Measurements from ENCODE around the gene EMX1. TPM values are rescaled to one million over a fixed set of nuclear protein-coding genes. Genes with fewer than 3 reads are reported as not detected.

EMX1 gene
- total RNA-seq, 1 experiment from 2014 or later = not detected

DNA sequence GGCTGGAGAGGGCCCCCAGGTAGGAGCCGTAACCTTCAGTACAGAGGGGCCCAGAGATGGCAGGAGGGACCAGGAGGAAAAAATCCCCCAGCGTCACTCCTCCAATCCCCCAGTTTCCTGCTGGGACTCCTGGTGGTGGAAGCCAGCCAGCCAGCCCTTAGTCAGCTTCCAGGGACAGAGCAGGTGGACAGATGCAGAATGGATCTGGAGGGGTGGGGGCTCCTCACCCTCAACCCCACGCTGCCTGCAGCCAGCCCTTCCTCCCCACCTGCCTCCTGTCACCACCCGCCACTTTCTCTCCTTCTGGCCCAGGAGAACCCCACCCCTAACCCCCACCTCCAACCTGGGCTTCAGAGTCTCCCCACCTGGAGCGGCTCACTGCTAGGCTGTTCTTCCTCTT, 21.1 kb downstream of the EMX1 start:
- no peaks in the 10 kb centered on the region for H3F3A ChIP-seq (ENCODE audit: low read length, unreplicated experiment)

DNA sequence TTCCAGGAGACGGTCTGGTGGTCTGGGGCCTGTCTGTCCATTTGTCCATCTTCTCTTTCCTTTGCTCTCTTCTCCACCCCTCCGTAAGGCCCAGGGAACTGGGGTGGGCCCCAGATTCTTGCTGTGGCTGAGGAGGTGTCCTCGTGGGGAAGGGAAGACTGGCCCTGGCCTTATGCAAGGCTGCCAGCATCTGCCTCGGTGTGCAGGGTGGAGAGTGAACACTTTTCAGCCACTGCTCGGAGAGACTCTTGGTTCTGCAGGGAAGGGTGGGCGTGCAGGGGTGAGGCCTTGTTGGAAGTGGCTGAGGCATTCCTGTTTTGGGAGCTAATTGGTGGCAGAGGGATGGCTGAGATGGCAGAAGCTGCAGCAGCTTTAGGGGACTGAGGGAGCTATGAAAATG, 23.0 kb downstream of the EMX1 start:
- intact Hi-C loops (cut with micrococcal nuclease) = no loop called here
- TF ChIP-seq CTCF (conservative IDR thresholded peaks at IDR 0.05; ENCODE audit: low read depth, low read length) (no peak), EZH2 (IDR thresholded peaks at IDR 0.05; ENCODE audit: low read length, unreplicated experiment) (no peak), EZH2phosphoT487 (IDR thresholded peaks at IDR 0.05; ENCODE audit: borderline replicate concordance, low read length) (no peak)
- H3K36me3 ChIP-seq (ENCODE audit: low read depth, low read length) = no peaks in the 10 kb centered on the region
- DNase-seq = no peak
- no peak overlapping the region for H2AFZ ChIP-seq (ENCODE audit: low read length)
- H3F3A ChIP-seq (ENCODE audit: low read length, unreplicated experiment) = no peaks in the 10 kb centered on the region
- no peaks in the 10 kb centered on the region for H3K9me2 ChIP-seq (replicated peaks; ENCODE audit: low read length)
- no peaks in the 10 kb centered on the region for H3K9me3 ChIP-seq (ENCODE audit: low read length)
- CTCF ChIA-PET = no interaction called here
- no peak overlapping the region for H3K9ac ChIP-seq (ENCODE audit: low read length)
- no peaks in the 10 kb centered on the region for H3K4me1 ChIP-seq (ENCODE audit: insufficient read depth, low read length)
- no peaks in the 10 kb centered on the region for H3K79me2 ChIP-seq (ENCODE audit: low read length)
- no peak for ATAC-seq
- no peak overlapping the region for H3K27ac ChIP-seq (ENCODE audit: low read length)
- H3K4me3 ChIP-seq (ENCODE audit: low read length) = no peak overlapping the region
- POLR2A ChIA-PET (ENCODE audit: unreplicated experiment) = no interaction called here
- BruUV-seq (replicated peaks) = no TSS peak
- H3K4me2 ChIP-seq (ENCODE audit: low read length) = no peak overlapping the region
- H3K27me3 ChIP-seq (ENCODE audit: low read length) = no peaks in the 10 kb centered on the region
- no peaks in the 10 kb centered on the region for H4K20me1 ChIP-seq (ENCODE audit: low read length)

More for the DNA sequence above, 21.1 kb downstream of the EMX1 start:
- Histone ChIP-seq H3K79me2 (ENCODE audit: low read length) (no peaks in the 10 kb centered on the region), H2AFZ (ENCODE audit: low read length) (no peak overlapping the region), H3K27me3 (ENCODE audit: low read length) (no peaks in the 10 kb centered on the region), H3K4me1 (ENCODE audit: insufficient read depth, low read length) (no peaks in the 10 kb centered on the region), H3K4me2 (ENCODE audit: low read length) (no peak overlapping the region), H3K36me3 (ENCODE audit: low read depth, low read length) (no peaks in the 10 kb centered on the region), H3K9me3 (ENCODE audit: low read length) (no peaks in the 10 kb centered on the region), H3K4me3 (ENCODE audit: low read length) (no peak overlapping the region), H3K9ac (ENCODE audit: low read length) (no peak overlapping the region), H3K27ac (ENCODE audit: low read length) (no peak overlapping the region), H3K9me2 (replicated peaks; ENCODE audit: low read length) (no peaks in the 10 kb centered on the region), H4K20me1 (ENCODE audit: low read length) (no peaks in the 10 kb centered on the region)
- BruUV-seq (replicated peaks) = no TSS peak
- POLR2A ChIA-PET (ENCODE audit: unreplicated experiment) = no interaction called here
- intact Hi-C loops (cut with micrococcal nuclease) = no loop called here
- ATAC-seq = no peak
- no peak for TF ChIP-seq CTCF (conservative IDR thresholded peaks at IDR 0.05; ENCODE audit: low read depth, low read length)
- TF ChIP-seq EZH2 (IDR thresholded peaks at IDR 0.05; ENCODE audit: low read length, unreplicated experiment) = no peak
- no peak for TF ChIP-seq EZH2phosphoT487 (IDR thresholded peaks at IDR 0.05; ENCODE audit: borderline replicate concordance, low read length)
- no peak for DNase-seq
- CTCF ChIA-PET = no interaction called here

DNA sequence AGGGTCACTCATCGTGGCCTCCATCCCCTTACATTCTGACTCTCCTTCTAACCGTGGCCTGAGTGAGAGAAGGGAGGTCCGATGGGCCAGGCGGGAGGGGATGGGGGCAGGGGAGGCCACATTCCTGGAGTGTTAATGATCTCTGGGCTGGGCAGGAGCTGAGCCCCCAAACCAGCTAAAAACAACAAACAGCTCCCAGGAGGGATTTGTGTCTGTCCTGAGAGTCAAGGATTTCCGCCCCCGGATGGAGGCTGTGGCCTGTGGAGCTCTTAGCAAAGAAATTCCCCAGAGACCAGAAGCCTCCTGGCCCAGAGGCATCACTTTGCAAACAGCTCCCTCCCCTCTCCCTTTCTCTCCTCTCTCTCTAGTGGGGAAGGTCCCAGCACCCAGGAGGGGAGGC, 23.5 kb downstream of the EMX1 start:
- no TSS peak for BruUV-seq (replicated peaks)
- no peak for DNase-seq
- Histone ChIP-seq H3K36me3 (ENCODE audit: low read depth, low read length) (no peaks in the 10 kb centered on the region), H3K9me3 (ENCODE audit: low read length) (no peaks in the 10 kb centered on the region), H3K4me1 (ENCODE audit: insufficient read depth, low read length) (no peaks in the 10 kb centered on the region), H3K9me2 (replicated peaks; ENCODE audit: low read length) (no peaks in the 10 kb centered on the region), H3K4me3 (ENCODE audit: low read length) (no peak overlapping the region), H3K27ac (ENCODE audit: low read length) (no peak overlapping the region), H3K4me2 (ENCODE audit: low read length) (no peak overlapping the region), H3K27me3 (ENCODE audit: low read length) (no peaks in the 10 kb centered on the region), H3K79me2 (ENCODE audit: low read length) (no peaks in the 10 kb centered on the region), H4K20me1 (ENCODE audit: low read length) (no peaks in the 10 kb centered on the region), H3F3A (ENCODE audit: low read length, unreplicated experiment) (no peaks in the 10 kb centered on the region), H2AFZ (ENCODE audit: low read length) (no peak overlapping the region), H3K9ac (ENCODE audit: low read length) (no peak overlapping the region)
- no peak for ATAC-seq
- TF ChIP-seq EZH2 (IDR thresholded peaks at IDR 0.05; ENCODE audit: low read length, unreplicated experiment) (no peak), CTCF (conservative IDR thresholded peaks at IDR 0.05; ENCODE audit: low read depth, low read length) (no peak), EZH2phosphoT487 (IDR thresholded peaks at IDR 0.05; ENCODE audit: borderline replicate concordance, low read length) (no peak)
- POLR2A ChIA-PET (ENCODE audit: unreplicated experiment) = no interaction called here
- CTCF ChIA-PET = no interaction called here
- intact Hi-C loops (cut with micrococcal nuclease) = no loop called here
